ENCODE data around the gene STC2. TPM values are rescaled to one million over a fixed set of nuclear protein-coding genes. Genes with fewer than 3 reads are reported as not detected.

STC2 gene
- total and polyA plus RNA-seq, 5 donors from 2014 or later, result not detected

DNA sequence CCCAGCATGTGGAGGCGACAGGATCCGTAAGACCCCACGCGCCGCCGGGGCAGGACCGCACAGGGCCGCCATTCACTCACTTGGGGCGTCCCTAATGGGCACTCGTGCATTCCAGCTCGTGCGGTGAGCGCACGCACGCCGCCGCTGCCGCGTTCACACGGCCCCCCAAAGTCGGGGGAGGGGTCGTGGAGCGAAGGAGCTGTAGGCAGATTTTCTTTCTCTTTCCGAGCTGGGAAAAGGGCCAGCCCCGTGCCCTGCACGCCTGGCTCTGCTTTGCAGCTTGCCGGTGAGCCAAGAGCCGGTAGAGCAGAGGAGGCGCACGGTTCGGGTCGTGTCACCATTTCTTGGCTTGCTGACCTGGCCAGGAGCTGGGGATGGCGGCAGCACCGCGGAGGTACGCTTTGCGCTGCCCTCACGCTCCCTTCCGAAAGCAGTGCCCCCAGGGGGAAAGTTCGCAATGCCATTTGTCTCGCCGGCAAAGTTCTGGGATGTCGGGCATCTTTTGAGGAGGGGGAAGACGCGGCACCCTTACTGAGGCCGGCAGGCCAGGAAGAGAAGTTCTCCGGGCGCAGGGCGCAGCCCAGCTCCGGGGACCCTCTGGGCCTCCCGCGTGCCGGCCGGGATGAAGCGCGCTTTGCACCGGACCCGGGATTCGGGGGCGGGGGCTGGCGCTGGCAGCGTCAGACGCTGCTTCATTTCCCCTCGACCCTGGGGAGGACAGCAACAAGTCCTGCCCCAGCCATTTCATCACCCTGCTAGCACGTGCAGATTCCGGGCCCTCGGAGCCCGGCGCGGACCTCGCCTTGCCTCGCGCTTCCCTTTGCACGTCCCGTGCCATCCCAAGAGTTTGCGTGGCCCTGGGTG, 898 bp downstream of the STC2 start:
- no peak overlapping the region for H3K27ac Mint-ChIP-seq
- Histone ChIP-seq H3K4me1 (ENCODE audit: control insufficient read depth, insufficient read depth, low read length, poor library complexity, severe bottlenecking) (peaks cover 3% of the 10 kb centered on the region), H3K4me3 (ENCODE audit: low read depth, low read length) (no peak overlapping the region), H3K9me3 (ENCODE audit: control insufficient read depth in 2 of 2, low read length in 2 of 2) (no peaks in the 10 kb centered on the region), H3K27me3 (ENCODE audit: control insufficient read depth, insufficient read depth, low read length) (peaks cover 20% of the 10 kb centered on the region), H3K27ac (ENCODE audit: insufficient read depth, low read length, poor library complexity, severe bottlenecking) (no peak overlapping the region), H3K36me3 (ENCODE audit: control insufficient read depth, insufficient read depth, low read length) (no peaks in the 10 kb centered on the region)
- H3K9me3 Mint-ChIP-seq, result peaks cover 0 to 2% (median 0%) of the 10 kb centered on the region in 7 donors
- H3K4me1 Mint-ChIP-seq, result peaks cover 0 to 21% (median 1%) of the 10 kb centered on the region in 4 donors
- H3K4me3 Mint-ChIP-seq, result no peak overlapping the region
- H3K36me3 Mint-ChIP-seq, result no peaks in the 10 kb centered on the region
- peaks cover 77% of the 10 kb centered on the region for H3K27me3 Mint-ChIP-seq
- no peak for ATAC-seq (ENCODE audit: low read depth in 2 of 2)
- DNase-seq, result no peak

DNA sequence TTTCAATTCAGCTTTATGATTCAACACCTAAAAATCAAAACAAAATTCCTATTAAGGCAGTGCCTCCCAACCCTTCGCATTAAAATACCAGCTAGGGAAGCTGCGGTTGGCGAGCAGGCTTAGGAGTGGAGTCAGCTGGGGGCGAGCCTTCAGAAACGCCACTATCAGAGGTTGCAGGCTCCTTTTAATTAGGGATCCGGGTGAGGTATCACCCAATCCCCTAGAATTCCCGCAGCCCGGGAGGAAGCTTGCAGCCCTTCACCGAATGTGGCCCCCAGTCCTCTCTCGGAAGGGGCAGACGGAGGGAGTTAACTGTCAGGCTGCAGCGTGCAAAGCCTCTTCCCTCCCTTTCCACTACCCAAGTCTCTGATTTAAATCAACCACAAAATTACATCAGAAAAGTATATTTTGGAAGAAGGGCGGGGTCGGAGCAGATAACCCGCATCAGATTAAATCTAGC, 1.7 kb downstream of the STC2 start:
- Mint-ChIP-seq H3K27me3 (peaks cover 77% of the 10 kb centered on the region), H3K36me3 (no peaks in the 10 kb centered on the region), H3K4me1 (peaks cover 0 to 19% (median 1%) of the 10 kb centered on the region in 4 donors), H3K4me3 (peak overlapping the region in 1 of 4 donors; percentile 16), H3K27ac (no peak overlapping the region), H3K9me3 (peaks cover 0 to 2% (median 0%) of the 10 kb centered on the region in 7 donors)
- H3K9me3 ChIP-seq (ENCODE audit: control insufficient read depth in 2 of 2, low read length in 2 of 2), result no peaks in the 10 kb centered on the region
- ATAC-seq (ENCODE audit: low read depth in 2 of 2) (no peak), DNase-seq (no peak)
- H3K4me3 ChIP-seq (ENCODE audit: low read depth, low read length), result no peak overlapping the region
- no peaks in the 10 kb centered on the region for H3K36me3 ChIP-seq (ENCODE audit: control insufficient read depth, insufficient read depth, low read length)
- peaks cover 20% of the 10 kb centered on the region for H3K27me3 ChIP-seq (ENCODE audit: control insufficient read depth, insufficient read depth, low read length)
- H3K27ac ChIP-seq (ENCODE audit: insufficient read depth, low read length, poor library complexity, severe bottlenecking), result no peak overlapping the region
- peaks cover 3% of the 10 kb centered on the region for H3K4me1 ChIP-seq (ENCODE audit: control insufficient read depth, insufficient read depth, low read length, poor library complexity, severe bottlenecking)

DNA sequence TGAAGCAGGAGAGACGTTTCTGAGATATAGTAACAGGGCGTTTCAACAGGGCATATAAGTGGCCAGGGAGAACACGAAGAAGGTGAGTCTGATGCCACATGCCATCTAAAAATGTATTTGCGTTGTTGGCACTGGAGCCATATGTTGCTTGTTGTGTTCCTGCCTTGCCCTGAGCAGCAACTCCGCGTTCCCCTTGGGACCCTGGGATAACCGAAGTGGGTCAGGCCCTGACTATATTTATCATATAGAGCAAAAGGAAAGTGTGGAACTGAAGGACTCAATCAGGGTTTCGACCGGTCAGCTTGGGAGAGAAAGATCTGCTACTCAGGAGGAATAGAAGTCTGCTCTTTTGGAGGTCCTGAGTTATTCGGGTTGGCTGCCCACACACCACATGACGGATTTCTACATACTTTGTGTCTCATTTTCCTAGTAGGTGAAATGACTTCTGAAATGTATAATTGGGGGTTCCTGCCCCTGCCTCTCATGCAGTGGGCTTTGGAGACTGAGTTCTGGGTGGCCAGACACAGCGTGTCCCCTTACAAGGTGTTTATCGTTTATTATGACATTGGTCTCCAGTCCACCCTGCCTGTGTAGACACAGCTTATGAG, 3.0 kb downstream of the STC2 start:
- Mint-ChIP-seq H3K27me3 (peaks cover 71% of the 10 kb centered on the region), H3K4me1 (peaks cover 0 to 17% (median 1%) of the 10 kb centered on the region in 4 donors), H3K9me3 (peaks cover 0 to 2% (median 0%) of the 10 kb centered on the region in 7 donors), H3K27ac (no peak overlapping the region), H3K4me3 (no peak overlapping the region), H3K36me3 (no peaks in the 10 kb centered on the region)
- no peak overlapping the region for H3K4me3 ChIP-seq (ENCODE audit: low read depth, low read length)
- no peaks in the 10 kb centered on the region for H3K36me3 ChIP-seq (ENCODE audit: control insufficient read depth, insufficient read depth, low read length)
- H3K27me3 ChIP-seq (ENCODE audit: control insufficient read depth, insufficient read depth, low read length), result peaks cover 20% of the 10 kb centered on the region
- no peaks in the 10 kb centered on the region for H3K9me3 ChIP-seq (ENCODE audit: control insufficient read depth in 2 of 2, low read length in 2 of 2)
- no peak for ATAC-seq (ENCODE audit: low read depth in 2 of 2)
- DNase-seq, result no peak
- peaks cover 3% of the 10 kb centered on the region for H3K4me1 ChIP-seq (ENCODE audit: control insufficient read depth, insufficient read depth, low read length, poor library complexity, severe bottlenecking)
- no peak overlapping the region for H3K27ac ChIP-seq (ENCODE audit: insufficient read depth, low read length, poor library complexity, severe bottlenecking)

DNA sequence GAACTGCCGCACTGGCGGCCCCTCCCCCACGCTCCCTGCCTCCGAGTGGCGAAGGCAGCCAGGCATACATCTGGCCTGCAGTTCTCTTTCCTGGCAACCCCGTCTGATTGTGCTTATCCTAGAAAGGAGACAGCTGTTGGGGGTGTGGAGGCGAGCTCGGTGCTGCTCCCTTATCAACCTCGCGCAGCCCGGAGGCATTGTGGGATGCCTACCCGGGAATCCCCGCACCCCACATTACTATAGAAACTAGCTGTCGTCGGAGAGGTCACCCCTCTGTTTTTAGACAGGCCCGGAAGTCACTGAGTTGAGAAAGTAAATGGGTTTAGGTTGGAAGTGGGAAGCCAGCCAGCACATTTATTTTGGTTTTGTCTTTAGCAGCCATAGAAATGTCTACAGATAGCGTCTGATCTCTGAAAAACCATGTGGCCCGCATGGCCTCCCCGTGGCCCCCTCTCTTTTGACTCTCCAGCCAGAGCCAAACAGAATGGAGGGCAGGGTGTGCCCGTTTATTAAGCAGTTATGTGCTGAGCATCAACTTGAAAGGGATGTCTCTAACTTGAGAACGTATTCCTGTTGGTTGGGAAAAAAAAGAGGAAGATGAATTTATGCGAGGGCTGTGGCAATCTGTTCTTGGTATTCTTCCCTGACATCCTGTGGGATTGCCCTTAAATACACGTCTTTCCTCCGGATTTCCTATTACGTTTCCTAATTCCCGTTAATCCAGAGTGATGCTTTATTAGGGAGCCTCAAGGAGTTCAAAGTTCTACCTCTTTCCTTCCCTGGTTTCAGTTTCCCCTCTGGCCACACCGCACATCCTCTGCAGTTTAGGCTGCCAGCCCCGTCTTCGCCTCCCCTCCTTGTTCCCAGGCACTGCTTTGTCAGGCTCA, 3.9 kb downstream of the STC2 start:
- H3K27me3 Mint-ChIP-seq, result peaks cover 73% of the 10 kb centered on the region
- no peak overlapping the region for H3K4me3 Mint-ChIP-seq
- ATAC-seq (ENCODE audit: low read depth in 2 of 2) (no peak), DNase-seq (no peak)
- Histone ChIP-seq H3K27me3 (ENCODE audit: control insufficient read depth, insufficient read depth, low read length) (peaks cover 19% of the 10 kb centered on the region), H3K4me1 (ENCODE audit: control insufficient read depth, insufficient read depth, low read length, poor library complexity, severe bottlenecking) (peaks cover 3% of the 10 kb centered on the region), H3K36me3 (ENCODE audit: control insufficient read depth, insufficient read depth, low read length) (no peaks in the 10 kb centered on the region), H3K27ac (ENCODE audit: insufficient read depth, low read length, poor library complexity, severe bottlenecking) (no peak overlapping the region), H3K4me3 (ENCODE audit: low read depth, low read length) (no peak overlapping the region), H3K9me3 (ENCODE audit: control insufficient read depth in 2 of 2, low read length in 2 of 2) (no peaks in the 10 kb centered on the region)
- H3K4me1 Mint-ChIP-seq, result peaks cover 0 to 17% (median 1%) of the 10 kb centered on the region in 4 donors
- H3K36me3 Mint-ChIP-seq, result no peaks in the 10 kb centered on the region
- peaks cover 0 to 2% (median 0%) of the 10 kb centered on the region in 7 donors for H3K9me3 Mint-ChIP-seq
- no peak overlapping the region for H3K27ac Mint-ChIP-seq

DNA sequence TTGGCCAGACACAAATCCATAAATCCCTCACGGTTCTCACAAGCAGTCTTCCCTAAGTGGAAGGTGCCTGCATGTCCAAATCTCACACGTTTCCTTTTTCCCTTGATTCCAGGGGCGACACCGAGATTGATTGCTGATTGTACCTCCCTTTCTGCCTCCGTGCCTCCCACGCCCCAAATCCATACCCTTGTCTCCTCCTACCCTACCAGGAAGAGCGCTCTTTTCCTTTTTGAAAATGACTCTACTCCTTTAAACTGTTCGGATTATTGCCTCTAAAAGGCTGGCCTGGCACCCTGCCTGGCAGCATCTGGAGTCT, 4.5 kb downstream of the STC2 start:
- ATAC-seq (ENCODE audit: low read depth in 2 of 2) (no peak), DNase-seq (no peak)
- Mint-ChIP-seq H3K9me3 (peaks cover 0 to 2% (median 0%) of the 10 kb centered on the region in 7 donors), H3K27ac (no peak overlapping the region), H3K4me3 (no peak overlapping the region), H3K36me3 (no peaks in the 10 kb centered on the region), H3K4me1 (peaks cover 0 to 13% (median 1%) of the 10 kb centered on the region in 4 donors), H3K27me3 (peaks cover 68% of the 10 kb centered on the region)
- peaks cover 3% of the 10 kb centered on the region for H3K4me1 ChIP-seq (ENCODE audit: control insufficient read depth, insufficient read depth, low read length, poor library complexity, severe bottlenecking)
- H3K4me3 ChIP-seq (ENCODE audit: low read depth, low read length), result no peak overlapping the region
- no peak overlapping the region for H3K27ac ChIP-seq (ENCODE audit: insufficient read depth, low read length, poor library complexity, severe bottlenecking)
- no peaks in the 10 kb centered on the region for H3K9me3 ChIP-seq (ENCODE audit: control insufficient read depth in 2 of 2, low read length in 2 of 2)
- peaks cover 16% of the 10 kb centered on the region for H3K27me3 ChIP-seq (ENCODE audit: control insufficient read depth, insufficient read depth, low read length)
- no peaks in the 10 kb centered on the region for H3K36me3 ChIP-seq (ENCODE audit: control insufficient read depth, insufficient read depth, low read length)

DNA sequence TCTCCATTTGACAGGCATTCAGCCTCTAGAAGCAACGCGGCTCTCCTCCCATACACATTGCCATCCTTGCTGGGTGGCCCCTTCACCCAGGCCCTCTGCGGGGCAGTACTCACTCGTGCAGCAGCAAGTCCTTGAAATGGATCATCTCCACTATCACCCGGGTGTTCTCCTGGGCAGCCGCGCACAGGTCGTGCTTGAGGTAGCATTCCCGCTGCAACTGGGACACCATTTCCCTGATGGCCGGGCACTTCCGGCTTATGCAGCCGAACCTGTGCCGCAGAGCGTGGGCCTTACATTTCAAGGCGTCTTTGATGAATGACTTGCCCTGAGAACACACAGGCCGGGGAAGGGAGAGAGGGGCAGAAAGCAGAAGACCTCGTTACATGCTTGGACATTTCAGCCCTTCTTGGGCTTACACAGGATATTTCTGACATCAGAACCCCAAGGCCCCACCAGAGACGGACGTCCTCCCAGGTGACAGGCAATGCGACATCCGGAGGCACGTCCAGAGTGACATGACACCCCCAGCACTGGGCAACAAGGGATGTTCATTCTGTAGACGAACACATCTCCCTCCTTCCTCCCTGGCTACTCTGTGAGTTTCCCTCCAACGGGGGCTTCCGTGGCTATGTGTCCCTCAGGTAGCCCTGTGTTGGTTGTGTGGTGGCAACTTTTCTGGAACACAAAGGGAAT, 5.0 kb downstream of the STC2 start:
- no peaks in the 10 kb centered on the region for H3K9me3 ChIP-seq (ENCODE audit: control insufficient read depth in 2 of 2, low read length in 2 of 2)
- peaks cover 15% of the 10 kb centered on the region for H3K27me3 ChIP-seq (ENCODE audit: control insufficient read depth, insufficient read depth, low read length)
- H3K4me3 ChIP-seq (ENCODE audit: low read depth, low read length), result no peak overlapping the region
- no peak overlapping the region for H3K4me3 Mint-ChIP-seq
- ATAC-seq (ENCODE audit: low read depth in 2 of 2) (no peak), DNase-seq (no peak)
- peaks cover 3% of the 10 kb centered on the region for H3K4me1 ChIP-seq (ENCODE audit: control insufficient read depth, insufficient read depth, low read length, poor library complexity, severe bottlenecking)
- no peaks in the 10 kb centered on the region for H3K9me3 Mint-ChIP-seq
- H3K4me1 Mint-ChIP-seq, result peaks cover 0 to 8% (median 1%) of the 10 kb centered on the region in 4 donors
- H3K27me3 Mint-ChIP-seq, result peaks cover 63% of the 10 kb centered on the region
- no peak overlapping the region for H3K27ac Mint-ChIP-seq
- H3K36me3 Mint-ChIP-seq, result no peaks in the 10 kb centered on the region
- no peak overlapping the region for H3K27ac ChIP-seq (ENCODE audit: insufficient read depth, low read length, poor library complexity, severe bottlenecking)
- no peaks in the 10 kb centered on the region for H3K36me3 ChIP-seq (ENCODE audit: control insufficient read depth, insufficient read depth, low read length)

DNA sequence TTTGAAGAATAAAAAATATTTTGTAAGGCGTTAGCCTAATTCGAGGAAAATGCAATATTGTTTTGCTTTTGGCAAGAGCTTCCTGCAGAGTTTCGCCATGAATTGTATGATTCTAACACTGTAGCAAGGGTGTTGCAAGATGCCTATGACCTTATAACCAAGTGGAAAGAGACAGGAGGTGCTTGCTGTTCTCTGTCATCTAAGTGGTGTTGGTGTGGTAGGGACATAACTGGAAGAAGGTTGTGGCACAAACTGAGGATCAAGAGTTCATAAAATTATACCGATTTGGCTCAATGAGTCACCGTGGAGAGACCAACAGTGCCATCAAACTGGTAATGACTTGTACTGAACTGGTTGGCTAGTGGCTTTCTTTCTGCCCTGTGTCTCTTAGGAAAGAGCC, 6.3 kb downstream of the STC2 start:
- Histone ChIP-seq H3K9me3 (ENCODE audit: control insufficient read depth in 2 of 2, low read length in 2 of 2) (no peaks in the 10 kb centered on the region), H3K4me1 (ENCODE audit: control insufficient read depth, insufficient read depth, low read length, poor library complexity, severe bottlenecking) (no peaks in the 10 kb centered on the region), H3K27ac (ENCODE audit: insufficient read depth, low read length, poor library complexity, severe bottlenecking) (no peak overlapping the region), H3K4me3 (ENCODE audit: low read depth, low read length) (no peak overlapping the region), H3K36me3 (ENCODE audit: control insufficient read depth, insufficient read depth, low read length) (no peaks in the 10 kb centered on the region), H3K27me3 (ENCODE audit: control insufficient read depth, insufficient read depth, low read length) (peaks cover 15% of the 10 kb centered on the region)
- H3K4me3 Mint-ChIP-seq, result no peak overlapping the region
- DNase-seq (no peak), ATAC-seq (ENCODE audit: low read depth in 2 of 2) (no peak)
- no peaks in the 10 kb centered on the region for H3K36me3 Mint-ChIP-seq
- H3K9me3 Mint-ChIP-seq, result no peaks in the 10 kb centered on the region
- H3K27me3 Mint-ChIP-seq, result peaks cover 54% of the 10 kb centered on the region
- H3K27ac Mint-ChIP-seq, result no peak overlapping the region
- H3K4me1 Mint-ChIP-seq, result peaks cover 0 to 6% (median 1%) of the 10 kb centered on the region in 4 donors
